ENCODE measurements around the gene RTN1. TPM values are rescaled to one million over a fixed set of nuclear protein-coding genes. Genes with fewer than 3 reads are reported as not detected.

Gene RTN1
- total and polyA plus RNA-seq, 7 donors, result 1.2 to 25.7 (median 8.0) TPM

DNA sequence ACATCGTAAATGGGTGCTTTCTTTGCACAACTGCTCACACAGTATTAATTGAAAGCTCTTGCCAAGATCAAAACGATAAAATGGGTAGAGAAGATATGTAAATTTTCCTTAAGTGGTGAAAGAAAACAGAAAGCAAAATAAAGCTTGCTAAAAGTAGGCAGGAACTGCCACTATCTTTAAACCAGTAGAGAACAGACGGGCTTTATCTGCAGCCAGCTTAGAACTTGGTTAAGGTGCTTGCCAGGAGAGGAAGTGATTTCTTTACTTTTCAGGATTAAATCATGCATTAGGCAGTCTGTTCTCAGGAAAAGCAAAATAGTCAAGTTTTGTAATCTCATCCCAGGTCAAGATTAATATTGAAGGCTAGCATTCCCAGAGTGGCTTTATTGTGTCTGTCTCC, 237.1 kb downstream of the RTN1 start:
- Histone ChIP-seq H3K36me3 (no peaks in the 10 kb centered on the region), H3K27ac (no peak overlapping the region), H3K4me3 (no peak overlapping the region), H3K27me3 (peaks cover 0 to 36% (median 10%) of the 10 kb centered on the region in 3 donors), H3K9me3 (no peaks in the 10 kb centered on the region), H3K4me1 (peaks cover 0 to 8% (median 2%) of the 10 kb centered on the region in 4 donors)
- 44 to 45% methylated on average over 3 of the region's 3 CpGs for WGBS, 2 donors
- intact Hi-C loops (cut with DNase I), result no loop called here
- TF ChIP-seq, protein P1, sequence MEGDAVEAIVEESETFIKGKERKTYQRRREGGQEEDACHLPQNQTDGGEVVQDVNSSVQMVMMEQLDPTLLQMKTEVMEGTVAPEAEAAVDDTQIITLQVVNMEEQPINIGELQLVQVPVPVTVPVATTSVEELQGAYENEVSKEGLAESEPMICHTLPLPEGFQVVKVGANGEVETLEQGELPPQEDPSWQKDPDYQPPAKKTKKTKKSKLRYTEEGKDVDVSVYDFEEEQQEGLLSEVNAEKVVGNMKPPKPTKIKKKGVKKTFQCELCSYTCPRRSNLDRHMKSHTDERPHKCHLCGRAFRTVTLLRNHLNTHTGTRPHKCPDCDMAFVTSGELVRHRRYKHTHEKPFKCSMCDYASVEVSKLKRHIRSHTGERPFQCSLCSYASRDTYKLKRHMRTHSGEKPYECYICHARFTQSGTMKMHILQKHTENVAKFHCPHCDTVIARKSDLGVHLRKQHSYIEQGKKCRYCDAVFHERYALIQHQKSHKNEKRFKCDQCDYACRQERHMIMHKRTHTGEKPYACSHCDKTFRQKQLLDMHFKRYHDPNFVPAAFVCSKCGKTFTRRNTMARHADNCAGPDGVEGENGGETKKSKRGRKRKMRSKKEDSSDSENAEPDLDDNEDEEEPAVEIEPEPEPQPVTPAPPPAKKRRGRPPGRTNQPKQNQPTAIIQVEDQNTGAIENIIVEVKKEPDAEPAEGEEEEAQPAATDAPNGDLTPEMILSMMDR (IDR thresholded peaks at IDR 0.05), result no peak
- TF ChIP-seq EP300 (IDR thresholded peaks at IDR 0.05) (no peak), POLR2A (IDR thresholded peaks at IDR 0.05) (no peak), POLR2AphosphoS5 (IDR thresholded peaks at IDR 0.05) (no peak)
- DNase-seq, result no peak

DNA sequence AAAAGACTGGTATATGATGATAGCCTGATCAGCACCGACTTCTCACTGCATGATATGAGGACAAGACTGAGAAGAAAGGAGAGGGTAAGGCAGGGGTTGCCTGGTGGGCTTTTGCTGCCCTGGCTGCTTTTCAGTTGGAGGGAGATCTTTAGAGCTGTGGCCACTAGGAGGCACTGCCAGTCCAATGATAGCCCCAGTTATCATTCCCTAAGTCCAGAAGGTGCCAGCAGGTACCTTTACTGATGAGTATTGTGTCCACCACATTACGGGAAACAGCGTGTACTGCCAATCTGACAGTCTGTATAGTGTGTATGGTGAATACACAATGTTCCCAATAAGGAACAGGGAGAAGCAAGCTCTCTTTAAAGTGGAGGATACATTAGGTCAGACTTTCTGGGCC, 238.2 kb downstream of the RTN1 start:
- Histone ChIP-seq H3K36me3 (no peaks in the 10 kb centered on the region), H3K4me3 (no peak overlapping the region), H3K27me3 (peaks cover 0 to 36% (median 10%) of the 10 kb centered on the region in 3 donors), H3K4me1 (peaks cover 0 to 8% (median 2%) of the 10 kb centered on the region in 4 donors), H3K27ac (no peak overlapping the region), H3K9me3 (no peaks in the 10 kb centered on the region)
- no peak for TF ChIP-seq EP300 (IDR thresholded peaks at IDR 0.05)
- TF ChIP-seq POLR2A (IDR thresholded peaks at IDR 0.05), result no peak
- TF ChIP-seq, protein P1 (IDR thresholded peaks at IDR 0.05), result no peak
- DNase-seq, result no peak
- intact Hi-C loops (cut with DNase I), result no loop called here
- WGBS, 2 donors, result 35 to 57% methylated on average over 3 of the region's 3 CpGs

DNA sequence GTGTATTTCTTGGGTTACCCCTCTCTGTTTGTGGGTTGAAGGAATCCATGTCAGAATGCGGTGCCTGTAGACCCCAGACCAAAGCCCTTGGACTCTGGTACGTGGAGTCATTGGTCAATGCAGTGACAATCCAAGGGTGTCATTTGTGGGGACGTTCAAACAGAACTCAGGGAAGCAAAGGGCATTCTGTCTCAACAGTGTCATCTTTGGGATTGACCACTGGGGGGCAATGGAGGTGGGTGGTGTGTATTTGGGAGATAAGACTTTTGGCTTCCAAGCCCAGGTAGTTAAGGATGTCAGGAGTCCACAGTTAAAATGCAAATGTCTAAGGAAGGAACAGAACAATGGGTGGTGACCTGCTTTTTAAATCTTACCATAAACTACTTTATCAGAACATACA, 239.3 kb downstream of the RTN1 start:
- TF ChIP-seq, protein P1 (IDR thresholded peaks at IDR 0.05), result no peak
- Histone ChIP-seq H3K27ac (no peak overlapping the region), H3K36me3 (no peaks in the 10 kb centered on the region), H3K4me3 (no peak overlapping the region), H3K27me3 (peaks cover 0 to 36% (median 10%) of the 10 kb centered on the region in 3 donors), H3K9me3 (no peaks in the 10 kb centered on the region), H3K4me1 (peaks cover 0 to 8% (median 2%) of the 10 kb centered on the region in 4 donors)
- intact Hi-C loops (cut with DNase I), result no loop called here
- 24 to 30% methylated on average over 3 of the region's 3 CpGs for WGBS, 2 donors
- no peak for DNase-seq

DNA sequence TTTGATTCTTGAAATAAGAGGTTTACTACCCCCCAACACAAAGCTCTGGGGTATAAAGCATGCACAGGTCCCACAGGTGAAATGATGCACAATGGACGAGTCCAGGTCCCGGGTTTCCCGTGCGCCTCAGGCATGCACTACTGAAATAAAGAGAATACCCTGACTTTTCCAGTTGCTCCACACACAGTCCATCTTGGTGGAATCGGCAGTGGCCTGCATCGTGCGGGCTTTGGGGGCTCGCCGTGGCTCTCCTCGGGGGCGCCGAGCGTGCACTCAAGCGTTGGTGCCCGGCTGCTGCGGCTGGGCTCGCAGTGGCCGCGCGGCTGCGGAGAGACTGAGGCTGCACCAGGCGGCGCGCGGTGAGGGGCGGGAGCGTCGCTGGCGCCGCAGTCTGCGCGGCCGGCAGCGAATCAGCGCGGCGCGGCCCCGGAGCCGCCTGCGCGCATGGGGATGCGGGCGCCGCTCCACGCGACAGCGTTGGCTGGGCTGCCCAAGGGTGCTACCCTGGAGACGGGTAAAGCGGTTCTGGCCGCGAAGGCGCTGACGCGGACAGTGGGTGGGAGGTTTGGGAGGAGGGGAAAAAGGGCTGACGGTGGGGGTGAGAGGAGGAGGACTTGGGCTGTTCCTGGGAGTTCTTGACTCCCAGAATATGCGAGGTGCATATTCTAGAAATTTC, 240.2 kb downstream of the RTN1 start:
- WGBS, 2 donors, result 2 to 3% methylated on average over 57 of the region's 57 CpGs
- Histone ChIP-seq H3K36me3 (no peaks in the 10 kb centered on the region), H3K4me1 (peaks cover 0 to 8% (median 2%) of the 10 kb centered on the region in 4 donors), H3K9me3 (no peaks in the 10 kb centered on the region), H3K27me3 (peaks cover 0 to 36% (median 10%) of the 10 kb centered on the region in 3 donors), H3K27ac (no peak overlapping the region), H3K4me3 (peak overlapping the region in 2 of 4 donors; percentile 21 to 29)
- intact Hi-C loops (cut with DNase I), result no loop called here
- no peak for DNase-seq
- no peak for TF ChIP-seq POLR2A (IDR thresholded peaks at IDR 0.05)
- TF ChIP-seq, protein P1 (IDR thresholded peaks at IDR 0.05), result no peak
- TF ChIP-seq POLR2AphosphoS5 (IDR thresholded peaks at IDR 0.05), result no peak
- no peak for TF ChIP-seq EP300 (IDR thresholded peaks at IDR 0.05)

All from sigmoid colon (tissue), 7 donors.